Mucosa of rectum (tissue), 2 donors: ENCODE data around the gene KREMEN1.

Source experiments
- H3K27ac ChIP-seq, 2 donors: one replicate each; pipeline ENCODE4 v1.7.0; 2013; ENCODE audit warnings: inconsistent platforms in 2 of 2, low read depth in 2 of 2, low read length in 2 of 2
- H3K27me3 ChIP-seq, 2 donors: one replicate each; pipeline ENCODE4 v1.7.0; 2013; ENCODE audit warnings: low read length in 2 of 2; ENCODE audit not compliant: control insufficient read depth in 2 of 2, insufficient read depth in 2 of 2
- H3K36me3 ChIP-seq, 2 donors: one replicate each; pipeline ENCODE4 v1.7.0; 2013; ENCODE audit warnings: low read length in 2 of 2; ENCODE audit not compliant: control insufficient read depth in 2 of 2, insufficient read depth in 2 of 2
- H3K4me1 ChIP-seq, 2 donors: one replicate each; pipeline ENCODE4 v1.7.0; 2013; ENCODE audit warnings: low read length in 2 of 2, mild to moderate bottlenecking in 1 of 2; ENCODE audit not compliant: control insufficient read depth in 2 of 2, insufficient read depth in 2 of 2
- H3K4me3 ChIP-seq, 2 donors: one replicate each; pipeline ENCODE4 v1.7.0; 2013; ENCODE audit warnings: low read length in 2 of 2
- H3K9ac ChIP-seq, 2 donors: one replicate each; pipeline ENCODE4 v1.7.0; 2013; ENCODE audit warnings: low read length in 2 of 2, low read depth in 1 of 2, mild to moderate bottlenecking in 1 of 2
- H3K9me3 ChIP-seq, 2 donors: one replicate each; pipeline ENCODE4 v1.7.0; 2013; ENCODE audit warnings: low read length in 2 of 2; ENCODE audit not compliant: control insufficient read depth in 2 of 2
- donor health status: healthy.
- donor health status: Normal muscosa, but diverticular disease.

The KREMEN1 gene

GRCh38 chr22:29072979-29073617, at the start of gene KREMEN1:
Gene KREMEN1 (plus strand): TSS chr22:29073035. CDS start chr22:29073131, 96 bp downstream.
- peak within 1 kb of the TSS; percentile 77 to 78 for H3K4me3 ChIP-seq
- peak within 1 kb of the TSS; percentile 62 to 71 for H3K27ac ChIP-seq
- no peaks in the 10 kb centered on the region for H3K36me3 ChIP-seq
- H3K27me3 ChIP-seq = no peaks in the 10 kb centered on the region
- H3K9ac ChIP-seq = peak within 1 kb of the TSS; percentile 68 to 78
- no peaks in the 10 kb centered on the region for H3K9me3 ChIP-seq
- peaks cover 17 to 22% of the 10 kb centered on the region in 2 donors for H3K4me1 ChIP-seq

GRCh38 chr22:29023172-29023796, 49.6 kb upstream of the KREMEN1 start:
- Histone ChIP-seq H3K27ac (peak overlapping the region in 1 of 2 donors; percentile 5), H3K27me3 (no peaks in the 10 kb centered on the region), H3K9ac (no peak overlapping the region), H3K36me3 (no peaks in the 10 kb centered on the region), H3K9me3 (no peaks in the 10 kb centered on the region), H3K4me3 (no peak overlapping the region), H3K4me1 (peaks cover 6 to 23% of the 10 kb centered on the region in 2 donors)

- no peak overlapping the region for H3K4me3 ChIP-seq
- peaks cover 0 to 3% of the 10 kb centered on the region in 2 donors for H3K27me3 ChIP-seq
- H3K9me3 ChIP-seq = no peaks in the 10 kb centered on the region
- no peak overlapping the region for H3K9ac ChIP-seq
- H3K36me3 ChIP-seq = no peaks in the 10 kb centered on the region
- H3K4me1 ChIP-seq = peaks cover 18 to 43% of the 10 kb centered on the region in 2 donors
- no peak overlapping the region for H3K27ac ChIP-seq
Observed at GRCh38 chr22:29026579-29026978, 46.3 kb upstream of the KREMEN1 start.

GRCh38 chr22:29028468-29028867, 44.4 kb upstream of the KREMEN1 start:
- Histone ChIP-seq H3K27ac (peak overlapping the region in 1 of 2 donors; percentile 44), H3K9ac (no peak overlapping the region), H3K27me3 (peaks cover 0 to 3% of the 10 kb centered on the region in 2 donors), H3K9me3 (no peaks in the 10 kb centered on the region), H3K4me1 (peaks cover 26 to 42% of the 10 kb centered on the region in 2 donors), H3K4me3 (no peak overlapping the region), H3K36me3 (no peaks in the 10 kb centered on the region)

GRCh38 chr22:29029202-29030000, 43.4 kb upstream of the KREMEN1 start:
- Histone ChIP-seq H3K4me3 (no peak overlapping the region), H3K27me3 (peaks cover 0 to 3% of the 10 kb centered on the region in 2 donors), H3K9me3 (no peaks in the 10 kb centered on the region), H3K27ac (peak overlapping the region; percentile 44 to 69), H3K36me3 (no peaks in the 10 kb centered on the region), H3K4me1 (peaks cover 23 to 34% of the 10 kb centered on the region in 2 donors), H3K9ac (no peak overlapping the region)

GRCh38 chr22:29030016-29030617, 42.7 kb upstream of the KREMEN1 start:
- Histone ChIP-seq H3K9me3 (no peaks in the 10 kb centered on the region), H3K4me3 (peak overlapping the region; percentile 52 to 69), H3K9ac (peak overlapping the region in 1 of 2 donors; percentile 45), H3K4me1 (peaks cover 23 to 33% of the 10 kb centered on the region in 2 donors), H3K27me3 (peaks cover 0 to 3% of the 10 kb centered on the region in 2 donors), H3K36me3 (no peaks in the 10 kb centered on the region), H3K27ac (peak overlapping the region; percentile 69 to 77)

GRCh38 chr22:29030618-29031226, 42.1 kb upstream of the KREMEN1 start:
- Histone ChIP-seq H3K4me3 (peak overlapping the region; percentile 52 to 69), H3K4me1 (peaks cover 23 to 33% of the 10 kb centered on the region in 2 donors), H3K27ac (peak overlapping the region; percentile 69 to 77), H3K36me3 (no peaks in the 10 kb centered on the region), H3K9me3 (no peaks in the 10 kb centered on the region), H3K9ac (peak overlapping the region; percentile 32 to 45), H3K27me3 (peaks cover 0 to 3% of the 10 kb centered on the region in 2 donors)

- peaks cover 0 to 3% of the 10 kb centered on the region in 2 donors for H3K27me3 ChIP-seq
- H3K9me3 ChIP-seq = no peaks in the 10 kb centered on the region
- peak overlapping the region; percentile 32 to 45 for H3K9ac ChIP-seq
- peak overlapping the region in 1 of 2 donors; percentile 69 for H3K4me3 ChIP-seq
- H3K4me1 ChIP-seq = peaks cover 23 to 33% of the 10 kb centered on the region in 2 donors
- H3K27ac ChIP-seq = peak overlapping the region; percentile 69 to 77
- no peaks in the 10 kb centered on the region for H3K36me3 ChIP-seq
Observed at GRCh38 chr22:29031227-29032011, 41.4 kb upstream of the KREMEN1 start.

GRCh38 chr22:29032014-29032475, 40.8 kb upstream of the KREMEN1 start:
- Histone ChIP-seq H3K27ac (peak overlapping the region; percentile 69 to 77), H3K36me3 (no peaks in the 10 kb centered on the region), H3K27me3 (peaks cover 0 to 3% of the 10 kb centered on the region in 2 donors), H3K9ac (peak overlapping the region in 1 of 2 donors; percentile 9), H3K4me3 (no peak overlapping the region), H3K4me1 (peaks cover 23 to 37% of the 10 kb centered on the region in 2 donors), H3K9me3 (no peaks in the 10 kb centered on the region)
